ENCODE data around the gene CCDC60. TPM values are rescaled to one million over a fixed set of nuclear protein-coding genes. Genes with fewer than 3 reads are reported as not detected.

The CCDC60 gene
- total and polyA plus RNA-seq, 2 of the 13 experiments (the other 11 are each of a cell fraction or from before 2014, with no cell fraction given): not detected

GRCh38 chr12:119369161-119369560, 34.6 kb downstream of the CCDC60 start:
- FAIRE-seq (no peak), DNase-seq (ENCODE audit: low spot score) (no peak), ATAC-seq (no peak)
- TF ChIP-seq ZBTB33 (CRISPR knock-in tag; IDR thresholded peaks at IDR 0.05): no peak
- TF ChIP-seq RARG (CRISPR knock-in tag; IDR thresholded peaks at IDR 0.05; ENCODE audit: low read depth): no peak
- TF ChIP-seq NR2C2 (CRISPR knock-in tag; IDR thresholded peaks at IDR 0.05; ENCODE audit: borderline replicate concordance): no peak
- no peak for TF ChIP-seq ZNF331 (CRISPR knock-in tag; IDR thresholded peaks at IDR 0.05)
- no peak for TF ChIP-seq RBFOX2 (IDR thresholded peaks at IDR 0.05; ENCODE audit: low read depth, low read length)
- TF ChIP-seq ZNF446 (CRISPR knock-in tag; IDR thresholded peaks at IDR 0.05): no peak
- TF ChIP-seq ZNF10 (CRISPR knock-in tag; IDR thresholded peaks at IDR 0.05; ENCODE audit: borderline replicate concordance, low read depth): no peak
- TF ChIP-seq FOXJ3 (CRISPR knock-in tag; IDR thresholded peaks at IDR 0.05; ENCODE audit: borderline replicate concordance): no peak
- TF ChIP-seq HDAC6 (IDR thresholded peaks at IDR 0.05; ENCODE audit: low read depth, low read length): no peak
- TF ChIP-seq NFE2L1 (CRISPR knock-in tag; IDR thresholded peaks at IDR 0.05; ENCODE audit: borderline replicate concordance): no peak
- TF ChIP-seq HIC2 (CRISPR knock-in tag; IDR thresholded peaks at IDR 0.05; ENCODE audit: low read depth): no peak
- TF ChIP-seq HNF1A (IDR thresholded peaks at IDR 0.05; ENCODE audit: low read depth): no peak
- no peak for TF ChIP-seq HNF1A (CRISPR knock-in tag; IDR thresholded peaks at IDR 0.05; ENCODE audit: borderline replicate concordance)
- TF ChIP-seq NFE2L2 (IDR thresholded peaks at IDR 0.05; ENCODE audit: low read length): no peak
- no peak for TF ChIP-seq MATR3 (CRISPR knock-in tag; IDR thresholded peaks at IDR 0.05)
- TF ChIP-seq ZNF451 (CRISPR knock-in tag; IDR thresholded peaks at IDR 0.05): no peak
- TF ChIP-seq HNF4G (IDR thresholded peaks at IDR 0.05; ENCODE audit: borderline replicate concordance, low read depth, low read length): no peak
- TF ChIP-seq HNF4G (CRISPR knock-in tag; IDR thresholded peaks at IDR 0.05; ENCODE audit: borderline replicate concordance, low read depth): no peak
- Histone ChIP-seq H3K36me3 (replicated peaks in 1 of 2; ENCODE audit: control insufficient read depth in 1 of 2, insufficient read depth in 2 of 2, low read length in 2 of 2) (no peaks in the 10 kb centered on the region), H3K4me1 (ENCODE audit: insufficient read depth, low read length) (peaks cover 21% of the 10 kb centered on the region), H3K9me3 (ENCODE audit: low read length) (no peaks in the 10 kb centered on the region), H3K79me2 (ENCODE audit: insufficient read depth, low read length) (no peaks in the 10 kb centered on the region), H3K4me3 (replicated peaks in 1 of 3; ENCODE audit: insufficient read depth in 1 of 3, low read depth in 2 of 3, low read length in 3 of 3) (no peak overlapping the region), H3K9ac (ENCODE audit: insufficient read depth, low read depth, low read length) (no peak overlapping the region), H4K20me1 (ENCODE audit: insufficient read depth, low read length) (no peaks in the 10 kb centered on the region), H3K4me2 (ENCODE audit: low read depth, low read length) (no peak overlapping the region), H3K27ac (ENCODE audit: extremely low read length, insufficient read depth, low read length) (no peak overlapping the region), H2AFZ (ENCODE audit: low read length) (no peak overlapping the region), H3K27me3 (ENCODE audit: control insufficient read depth in 1 of 2, insufficient read depth in 2 of 2, low read length in 2 of 2) (no peaks in the 10 kb centered on the region)
- CTCF ChIA-PET (ENCODE audit: low intra/inter-chr PET ratio, low total read pairs): no interaction called here
- 75% methylated on average over 3 of the region's 3 CpGs for WGBS (ENCODE audit: low lambda C conversion rate)
- POLR2A ChIA-PET: no interaction called here
- in situ Hi-C loops (cut with HindIII; ENCODE audit: extremely low pct_ligation_motif_present, low pct_unique_long_range_greater_than_20kb): no loop called here
- BruUV-seq (replicated peaks): no TSS peak
- intact Hi-C loops (cut with micrococcal nuclease; ENCODE audit: unreplicated experiment): no loop called here
